ENCODE data around the gene NETO2.

DNA sequence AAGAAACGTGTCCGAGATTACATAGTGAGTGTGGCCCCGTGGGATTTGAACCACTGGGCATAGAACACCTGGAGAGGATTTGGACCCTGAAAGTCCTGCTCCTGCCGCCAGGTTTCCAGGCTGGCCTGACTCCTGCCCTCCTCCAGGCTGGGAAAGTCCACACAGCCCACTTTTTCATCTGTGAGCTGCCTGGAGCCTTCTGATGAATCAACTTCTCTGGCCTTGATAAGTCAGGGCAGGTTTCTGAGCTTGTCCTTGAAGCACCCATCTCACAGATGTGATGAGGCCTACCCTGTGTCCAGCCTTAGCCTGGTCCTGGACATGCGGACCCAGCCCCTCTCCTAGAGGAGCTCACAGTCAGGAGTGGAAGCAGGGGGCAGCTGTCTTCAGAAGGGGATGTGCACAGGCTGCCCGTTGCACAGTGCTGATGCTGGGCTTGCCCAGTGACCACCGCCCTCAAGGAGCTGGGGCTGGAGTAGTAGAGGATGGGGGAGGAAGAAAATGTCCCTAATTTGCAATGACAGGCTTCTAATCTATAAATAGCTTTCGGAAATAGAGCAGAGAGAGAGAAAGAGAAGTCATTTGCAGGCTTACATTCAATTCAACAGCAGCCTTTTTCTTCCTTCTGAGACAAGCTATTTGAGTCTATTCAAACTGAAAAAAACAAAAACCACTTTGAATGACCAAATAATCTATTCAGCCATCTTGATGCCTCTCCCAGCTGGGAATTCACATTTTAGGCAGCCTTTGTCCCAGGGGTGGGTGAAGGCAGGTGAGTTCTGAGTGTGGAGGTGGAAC, 96.8 kb downstream of the NETO2 start:
- TF ChIP-seq POLR2AphosphoS5 (IDR thresholded peaks at IDR 0.05; ENCODE audit: low read depth, low read length), result no peak
- TF ChIP-seq, protein P1, sequence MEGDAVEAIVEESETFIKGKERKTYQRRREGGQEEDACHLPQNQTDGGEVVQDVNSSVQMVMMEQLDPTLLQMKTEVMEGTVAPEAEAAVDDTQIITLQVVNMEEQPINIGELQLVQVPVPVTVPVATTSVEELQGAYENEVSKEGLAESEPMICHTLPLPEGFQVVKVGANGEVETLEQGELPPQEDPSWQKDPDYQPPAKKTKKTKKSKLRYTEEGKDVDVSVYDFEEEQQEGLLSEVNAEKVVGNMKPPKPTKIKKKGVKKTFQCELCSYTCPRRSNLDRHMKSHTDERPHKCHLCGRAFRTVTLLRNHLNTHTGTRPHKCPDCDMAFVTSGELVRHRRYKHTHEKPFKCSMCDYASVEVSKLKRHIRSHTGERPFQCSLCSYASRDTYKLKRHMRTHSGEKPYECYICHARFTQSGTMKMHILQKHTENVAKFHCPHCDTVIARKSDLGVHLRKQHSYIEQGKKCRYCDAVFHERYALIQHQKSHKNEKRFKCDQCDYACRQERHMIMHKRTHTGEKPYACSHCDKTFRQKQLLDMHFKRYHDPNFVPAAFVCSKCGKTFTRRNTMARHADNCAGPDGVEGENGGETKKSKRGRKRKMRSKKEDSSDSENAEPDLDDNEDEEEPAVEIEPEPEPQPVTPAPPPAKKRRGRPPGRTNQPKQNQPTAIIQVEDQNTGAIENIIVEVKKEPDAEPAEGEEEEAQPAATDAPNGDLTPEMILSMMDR (IDR thresholded peaks at IDR 0.05), result no peak
- TF ChIP-seq, protein P2, sequence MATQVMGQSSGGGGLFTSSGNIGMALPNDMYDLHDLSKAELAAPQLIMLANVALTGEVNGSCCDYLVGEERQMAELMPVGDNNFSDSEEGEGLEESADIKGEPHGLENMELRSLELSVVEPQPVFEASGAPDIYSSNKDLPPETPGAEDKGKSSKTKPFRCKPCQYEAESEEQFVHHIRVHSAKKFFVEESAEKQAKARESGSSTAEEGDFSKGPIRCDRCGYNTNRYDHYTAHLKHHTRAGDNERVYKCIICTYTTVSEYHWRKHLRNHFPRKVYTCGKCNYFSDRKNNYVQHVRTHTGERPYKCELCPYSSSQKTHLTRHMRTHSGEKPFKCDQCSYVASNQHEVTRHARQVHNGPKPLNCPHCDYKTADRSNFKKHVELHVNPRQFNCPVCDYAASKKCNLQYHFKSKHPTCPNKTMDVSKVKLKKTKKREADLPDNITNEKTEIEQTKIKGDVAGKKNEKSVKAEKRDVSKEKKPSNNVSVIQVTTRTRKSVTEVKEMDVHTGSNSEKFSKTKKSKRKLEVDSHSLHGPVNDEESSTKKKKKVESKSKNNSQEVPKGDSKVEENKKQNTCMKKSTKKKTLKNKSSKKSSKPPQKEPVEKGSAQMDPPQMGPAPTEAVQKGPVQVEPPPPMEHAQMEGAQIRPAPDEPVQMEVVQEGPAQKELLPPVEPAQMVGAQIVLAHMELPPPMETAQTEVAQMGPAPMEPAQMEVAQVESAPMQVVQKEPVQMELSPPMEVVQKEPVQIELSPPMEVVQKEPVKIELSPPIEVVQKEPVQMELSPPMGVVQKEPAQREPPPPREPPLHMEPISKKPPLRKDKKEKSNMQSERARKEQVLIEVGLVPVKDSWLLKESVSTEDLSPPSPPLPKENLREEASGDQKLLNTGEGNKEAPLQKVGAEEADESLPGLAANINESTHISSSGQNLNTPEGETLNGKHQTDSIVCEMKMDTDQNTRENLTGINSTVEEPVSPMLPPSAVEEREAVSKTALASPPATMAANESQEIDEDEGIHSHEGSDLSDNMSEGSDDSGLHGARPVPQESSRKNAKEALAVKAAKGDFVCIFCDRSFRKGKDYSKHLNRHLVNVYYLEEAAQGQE (IDR thresholded peaks at IDR 0.05; ENCODE audit: insufficient read depth in 1 of 2, low read depth in 2 of 2, low read length in 1 of 2), result no peak
